ENCODE data around the gene MROH9.

Gene MROH9

GRCh38 chr1:170970256-170970655 is 34.9 kb downstream of the MROH9 start:
- no peak for FAIRE-seq

GRCh38 chr1:170978371-170978910 is 43.1 kb downstream of the MROH9 start:
- FAIRE-seq: no peak

- FAIRE-seq: no peak
Observed at GRCh38 chr1:170985406-170985805, 50.1 kb downstream of the MROH9 start.

- FAIRE-seq: no peak
Observed at GRCh38 chr1:170986901-170987300, 51.6 kb downstream of the MROH9 start.

GRCh38 chr1:170987424-170987823 is 52.1 kb downstream of the MROH9 start:
- no peak for FAIRE-seq

- no peak for FAIRE-seq
Observed at GRCh38 chr1:170993151-170993550, 57.8 kb downstream of the MROH9 start.

GRCh38 chr1:170993717-170994116 is 58.4 kb downstream of the MROH9 start:
- FAIRE-seq: no peak

GRCh38 chr1:171014880-171015279 is 79.5 kb downstream of the MROH9 start:
- FAIRE-seq: no peak

- no peak for FAIRE-seq
Observed at GRCh38 chr1:171017426-171017825, 82.1 kb downstream of the MROH9 start.

- no peak for FAIRE-seq
Observed at GRCh38 chr1:171019971-171020370, 84.6 kb downstream of the MROH9 start.

GRCh38 chr1:171032822-171033702 is 97.7 kb downstream of the MROH9 start:
- FAIRE-seq: no peak

GRCh38 chr1:171037626-171038025 is 102.3 kb downstream of the MROH9 start:
- FAIRE-seq: peak; percentile 18

GRCh38 chr1:171038284-171038683 is 103.0 kb downstream of the MROH9 start:
- FAIRE-seq: no peak

GRCh38 chr1:171048014-171048413 is 112.7 kb downstream of the MROH9 start:
- FAIRE-seq: no peak

GRCh38 chr1:171052977-171053376 is 117.6 kb downstream of the MROH9 start:
- FAIRE-seq: no peak

- FAIRE-seq: no peak
Observed at GRCh38 chr1:171055966-171056643, 120.8 kb downstream of the MROH9 start.

GRCh38 chr1:171061425-171062143 is 126.2 kb downstream of the MROH9 start:
- FAIRE-seq: no peak

- no peak for FAIRE-seq
Observed at GRCh38 chr1:171062902-171063301, 127.6 kb downstream of the MROH9 start.

GRCh38 chr1:171075041-171075440 is 139.7 kb downstream of the MROH9 start:
- no peak for FAIRE-seq

- peak; percentile 96 for FAIRE-seq
Observed at GRCh38 chr1:171081314-171081753, 146.0 kb downstream of the MROH9 start.

- FAIRE-seq: no peak
Observed at GRCh38 chr1:171081763-171082201, 146.4 kb downstream of the MROH9 start.

- FAIRE-seq: peak; percentile 37
Observed at GRCh38 chr1:171082606-171083005, 147.3 kb downstream of the MROH9 start.

- FAIRE-seq: peak; percentile 77
Observed at GRCh38 chr1:171083222-171083621, 147.9 kb downstream of the MROH9 start.

All from endometrium (tissue), 2 donors.